WERI-Rb-1 (cell line): Measurements from ENCODE around the gene OSCP1.

Source experiments
- DNase-seq: peaks from one replicate; pipeline ENCODE4 v3.0.0-alpha.2; 2020
- H3K27ac ChIP-seq: fragments of 250-450 bp; sonication (Bioruptor Pico); 2 replicates; pipeline ENCODE4 v1.5.1; 2020; ENCODE audit warnings: mild to moderate bottlenecking, moderate library complexity
- H3K27me3 ChIP-seq: fragments of 250-450 bp; sonication (Bioruptor Pico); 2 replicates; pipeline ENCODE4 v1.5.1; 2021; ENCODE audit warnings: mild to moderate bottlenecking, low read depth, moderate library complexity; ENCODE audit not compliant: insufficient read depth, severe bottlenecking
- H3K36me3 ChIP-seq: fragments of 250-450 bp; sonication (Bioruptor Pico); 2 replicates; pipeline ENCODE4 v1.5.1; 2020; ENCODE audit warnings: mild to moderate bottlenecking, moderate library complexity
- H3K4me3 ChIP-seq: 2 replicates; pipeline ENCODE4 v1.5.1; 2011; ENCODE audit warnings: low read depth, mild to moderate bottlenecking, control low read depth, low read length
- H3K9me3 ChIP-seq: fragments of 250-450 bp; sonication (Bioruptor Pico); 2 replicates; pipeline ENCODE4 v1.5.1; 2021; ENCODE audit warnings: mild to moderate bottlenecking, moderate library complexity; ENCODE audit not compliant: severe bottlenecking
- TF ChIP-seq, protein P1 (sequence below): IDR thresholded peaks from 2 replicates; pipeline ENCODE4 v1.5.1; 2011; ENCODE audit warnings: low read depth, mild to moderate bottlenecking, control low read depth, inconsistent platforms, low read length

OSCP1 gene

DNA sequence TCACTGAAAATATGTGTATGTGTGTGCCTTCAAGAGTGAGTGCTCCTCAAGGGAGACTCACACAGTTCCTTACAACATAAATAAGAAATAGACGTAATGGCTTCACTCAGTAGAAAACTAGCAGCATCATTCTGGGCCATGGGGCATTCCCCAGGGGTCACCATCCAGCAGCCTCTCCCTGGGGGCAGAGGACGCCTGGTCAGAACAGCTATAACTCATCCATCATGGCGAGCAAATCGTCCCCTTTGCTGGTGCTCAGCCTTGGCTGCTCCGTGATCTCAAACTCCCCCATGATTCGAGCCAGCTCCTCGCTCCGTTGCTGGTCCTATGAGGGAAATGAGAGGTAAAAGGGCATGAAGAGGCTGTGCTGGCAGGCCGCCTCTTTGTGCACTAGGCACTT is 32.3 kb downstream of the OSCP1 start:
- Histone ChIP-seq H3K36me3 (no peaks in the 10 kb centered on the region), H3K27me3 (no peaks in the 10 kb centered on the region)
- TF ChIP-seq, protein P1, sequence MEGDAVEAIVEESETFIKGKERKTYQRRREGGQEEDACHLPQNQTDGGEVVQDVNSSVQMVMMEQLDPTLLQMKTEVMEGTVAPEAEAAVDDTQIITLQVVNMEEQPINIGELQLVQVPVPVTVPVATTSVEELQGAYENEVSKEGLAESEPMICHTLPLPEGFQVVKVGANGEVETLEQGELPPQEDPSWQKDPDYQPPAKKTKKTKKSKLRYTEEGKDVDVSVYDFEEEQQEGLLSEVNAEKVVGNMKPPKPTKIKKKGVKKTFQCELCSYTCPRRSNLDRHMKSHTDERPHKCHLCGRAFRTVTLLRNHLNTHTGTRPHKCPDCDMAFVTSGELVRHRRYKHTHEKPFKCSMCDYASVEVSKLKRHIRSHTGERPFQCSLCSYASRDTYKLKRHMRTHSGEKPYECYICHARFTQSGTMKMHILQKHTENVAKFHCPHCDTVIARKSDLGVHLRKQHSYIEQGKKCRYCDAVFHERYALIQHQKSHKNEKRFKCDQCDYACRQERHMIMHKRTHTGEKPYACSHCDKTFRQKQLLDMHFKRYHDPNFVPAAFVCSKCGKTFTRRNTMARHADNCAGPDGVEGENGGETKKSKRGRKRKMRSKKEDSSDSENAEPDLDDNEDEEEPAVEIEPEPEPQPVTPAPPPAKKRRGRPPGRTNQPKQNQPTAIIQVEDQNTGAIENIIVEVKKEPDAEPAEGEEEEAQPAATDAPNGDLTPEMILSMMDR: no peak

DNA sequence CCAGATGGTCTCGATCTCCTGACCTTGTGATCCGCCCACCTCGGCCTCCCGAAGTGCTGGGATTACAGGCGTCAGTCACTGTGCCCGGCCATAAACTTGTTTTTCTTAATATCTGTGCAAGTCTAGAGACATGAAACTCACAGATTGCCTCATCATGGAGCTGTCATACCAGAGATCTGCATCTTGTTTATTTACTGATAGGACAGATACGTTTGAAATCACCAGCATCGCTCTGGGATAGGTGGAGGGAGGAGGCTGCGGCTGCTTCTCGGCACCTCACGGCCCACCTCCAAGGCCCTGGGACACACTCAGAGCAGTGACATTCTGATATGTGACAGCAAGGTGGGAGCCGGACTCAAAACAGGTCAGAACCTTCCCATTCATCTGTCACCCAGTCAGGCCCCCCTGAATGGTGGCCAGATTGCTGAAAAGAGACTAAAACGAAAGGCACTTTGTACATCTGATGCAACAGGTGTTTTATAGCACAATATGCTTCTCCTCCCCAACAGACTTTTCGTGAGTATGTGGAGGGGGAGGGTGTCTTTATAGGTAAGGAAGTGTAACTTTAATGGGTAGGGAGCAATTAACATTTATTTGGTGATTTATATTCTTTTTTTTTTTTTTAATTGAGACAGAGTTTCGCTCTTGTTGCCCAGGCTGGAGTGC is 34.5 kb downstream of the OSCP1 start:
- TF ChIP-seq, protein P1: no peak
- Histone ChIP-seq H3K36me3 (no peaks in the 10 kb centered on the region), H3K9me3 (no peaks in the 10 kb centered on the region), H3K4me3 (no peak overlapping the region), H3K27me3 (no peaks in the 10 kb centered on the region), H3K27ac (no peak overlapping the region)
- DNase-seq: no peak

More for the DNA sequence above, 32.3 kb downstream of the OSCP1 start:
- Histone ChIP-seq H3K4me3 (no peak overlapping the region), H3K9me3 (no peaks in the 10 kb centered on the region), H3K27ac (no peak overlapping the region)
- no peak for DNase-seq

DNA sequence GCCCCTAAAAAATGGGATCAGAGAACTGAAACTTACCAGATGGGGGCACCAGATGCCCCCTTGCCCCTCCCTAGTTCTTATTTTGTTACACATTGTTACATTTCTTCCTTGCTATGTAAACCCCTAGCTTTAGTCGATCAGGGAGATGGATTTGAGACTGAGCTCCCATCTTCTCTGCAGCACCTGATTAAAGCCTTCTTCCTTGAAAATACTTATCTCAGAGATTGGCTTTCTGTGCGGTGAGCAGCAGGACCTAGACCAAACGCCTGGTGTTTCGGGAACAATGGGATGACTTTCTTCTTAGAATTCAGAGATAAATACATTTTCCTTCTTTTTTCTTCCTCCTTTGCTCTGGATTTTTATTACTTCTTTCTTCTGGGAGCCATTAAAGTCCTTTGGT is 35.9 kb downstream of the OSCP1 start:
- no peak overlapping the region for H3K4me3 ChIP-seq
- DNase-seq: no peak
- TF ChIP-seq, protein P1: no peak
- no peaks in the 10 kb centered on the region for H3K9me3 ChIP-seq
- H3K27ac ChIP-seq: no peak overlapping the region
- no peaks in the 10 kb centered on the region for H3K36me3 ChIP-seq
- no peaks in the 10 kb centered on the region for H3K27me3 ChIP-seq

DNA sequence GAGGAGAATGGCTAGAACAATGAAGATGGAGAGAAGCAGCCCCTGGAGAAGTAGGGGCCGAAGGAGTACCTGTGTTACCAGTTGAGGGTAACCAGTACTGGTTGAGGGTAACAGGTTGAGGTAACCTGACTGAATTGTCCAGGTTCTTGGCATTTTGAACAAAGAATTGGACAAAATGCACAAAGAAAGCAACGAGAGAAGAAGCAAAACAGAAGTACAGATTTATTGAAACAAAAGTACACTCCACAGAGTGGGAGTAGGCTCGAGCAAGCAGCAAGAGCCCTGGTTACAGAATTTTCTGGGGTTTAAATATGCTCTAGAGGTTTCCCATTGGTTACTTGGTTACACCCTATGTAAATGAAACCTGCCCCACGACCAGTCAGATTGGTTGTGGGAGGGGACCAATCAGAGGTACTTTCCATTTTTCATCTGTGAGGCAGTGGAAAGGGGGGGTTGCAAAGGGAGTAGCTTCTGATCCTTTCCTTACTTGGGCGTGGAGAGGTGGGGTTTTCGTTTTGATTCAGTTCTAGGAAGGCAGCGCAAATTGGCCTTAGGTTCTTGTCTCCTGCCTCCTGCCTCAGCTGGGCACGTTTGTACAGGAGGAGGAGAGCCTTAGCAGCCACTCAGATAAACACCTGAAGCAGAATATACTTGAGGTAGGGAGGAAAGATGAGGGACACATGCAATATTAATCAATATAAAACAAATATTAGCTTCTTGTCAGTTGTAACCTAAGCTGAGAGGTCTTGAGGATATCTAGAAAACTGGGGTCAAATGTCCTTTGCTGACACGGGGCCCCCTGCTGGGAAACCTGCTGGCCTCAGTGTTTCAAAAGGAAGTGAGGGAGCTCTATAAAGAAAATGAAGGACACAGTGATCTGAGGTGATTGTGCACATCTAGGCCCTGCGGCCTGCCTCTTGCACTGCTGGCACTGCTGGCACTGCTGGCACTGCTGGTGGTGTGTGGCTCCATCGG is 38.3 kb downstream of the OSCP1 start:
- H3K9me3 ChIP-seq: no peaks in the 10 kb centered on the region
- H3K27ac ChIP-seq: no peak overlapping the region
- H3K4me3 ChIP-seq: no peak overlapping the region
- no peak for DNase-seq
- TF ChIP-seq, protein P1: no peak
- H3K36me3 ChIP-seq: no peaks in the 10 kb centered on the region
- no peaks in the 10 kb centered on the region for H3K27me3 ChIP-seq

DNA sequence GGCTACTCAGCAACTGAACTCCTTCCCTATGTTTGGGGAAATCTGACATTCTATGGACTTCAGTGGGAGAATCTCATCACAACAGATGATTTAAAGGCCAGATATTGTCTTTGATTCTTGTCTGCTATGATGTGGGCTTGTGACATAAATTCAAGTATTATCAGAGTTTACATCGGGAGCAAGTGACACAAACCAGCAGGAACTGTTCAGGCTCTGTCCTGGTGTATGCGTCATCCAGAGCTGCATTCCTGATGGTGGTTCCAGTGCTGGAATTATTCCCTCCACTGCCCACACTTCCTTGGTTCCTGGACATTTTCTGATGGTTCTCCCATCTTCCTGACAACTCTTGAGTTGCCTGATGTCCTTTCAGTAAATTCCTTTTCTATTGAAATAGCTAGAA is 41.8 kb downstream of the OSCP1 start:
- TF ChIP-seq, protein P1: no peak
- Histone ChIP-seq H3K27ac (no peak overlapping the region), H3K9me3 (no peaks in the 10 kb centered on the region), H3K4me3 (no peak overlapping the region), H3K27me3 (no peaks in the 10 kb centered on the region), H3K36me3 (no peaks in the 10 kb centered on the region)
- DNase-seq: no peak
